Activated CD4-positive, CD25-positive, alpha-beta regulatory T cell treated with anti-CD3 and anti-CD28 coated beads, Interleukin-2, amount 50 U/mL, for 72 hours (primary cell): ENCODE measurements around the gene VIPR1.

Source experiments
- DNase-seq: peaks from one replicate; pipeline ENCODE4 v3.0.0; 2021

The VIPR1 gene, protein sequence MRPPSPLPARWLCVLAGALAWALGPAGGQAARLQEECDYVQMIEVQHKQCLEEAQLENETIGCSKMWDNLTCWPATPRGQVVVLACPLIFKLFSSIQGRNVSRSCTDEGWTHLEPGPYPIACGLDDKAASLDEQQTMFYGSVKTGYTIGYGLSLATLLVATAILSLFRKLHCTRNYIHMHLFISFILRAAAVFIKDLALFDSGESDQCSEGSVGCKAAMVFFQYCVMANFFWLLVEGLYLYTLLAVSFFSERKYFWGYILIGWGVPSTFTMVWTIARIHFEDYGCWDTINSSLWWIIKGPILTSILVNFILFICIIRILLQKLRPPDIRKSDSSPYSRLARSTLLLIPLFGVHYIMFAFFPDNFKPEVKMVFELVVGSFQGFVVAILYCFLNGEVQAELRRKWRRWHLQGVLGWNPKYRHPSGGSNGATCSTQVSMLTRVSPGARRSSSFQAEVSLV

DNA sequence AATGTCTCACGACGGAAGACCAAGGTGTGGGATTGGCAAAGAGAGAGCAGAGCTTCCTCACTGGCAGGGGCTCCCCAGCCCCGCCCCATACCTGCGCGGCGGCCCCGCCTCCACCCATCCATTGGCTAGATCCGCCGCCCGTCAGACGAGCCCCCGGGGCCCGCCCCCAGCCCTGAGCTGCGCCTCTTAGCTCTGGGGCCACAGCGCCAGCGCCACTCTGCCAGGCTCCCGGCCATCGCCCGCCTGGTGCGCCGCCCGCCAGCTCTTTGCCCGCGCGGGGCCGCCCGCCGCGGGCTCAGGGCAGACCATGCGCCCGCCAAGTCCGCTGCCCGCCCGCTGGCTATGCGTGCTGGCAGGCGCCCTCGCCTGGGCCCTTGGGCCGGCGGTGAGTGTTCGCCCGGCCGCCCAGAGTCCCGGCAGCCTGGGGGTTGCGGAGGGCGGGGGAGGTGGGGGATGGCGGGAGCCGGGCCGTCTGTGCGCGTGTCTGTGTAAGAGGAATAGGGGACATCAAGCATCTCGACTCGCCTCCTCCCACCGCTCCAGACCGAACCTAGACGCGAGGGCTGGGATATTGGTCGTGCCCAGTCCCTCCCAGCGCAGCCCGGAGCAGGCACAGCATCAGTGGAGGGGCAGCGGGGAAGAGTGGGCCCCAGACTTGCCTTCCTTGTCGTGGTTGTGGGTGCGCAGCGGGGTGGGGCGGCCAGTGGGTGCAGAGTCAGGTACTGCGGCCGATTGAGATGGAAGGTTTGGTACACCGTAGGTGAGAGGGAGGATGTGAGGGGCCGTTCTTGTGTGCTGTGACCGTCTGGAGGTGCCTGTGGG is at the start of gene VIPR1:
VIPR1 (plus strand) TSS at position 215 of the 822 bp plus-strand sequence; CDS start at position 308, 93 bp downstream.
- DNase-seq: peak; percentile 94

DNA sequence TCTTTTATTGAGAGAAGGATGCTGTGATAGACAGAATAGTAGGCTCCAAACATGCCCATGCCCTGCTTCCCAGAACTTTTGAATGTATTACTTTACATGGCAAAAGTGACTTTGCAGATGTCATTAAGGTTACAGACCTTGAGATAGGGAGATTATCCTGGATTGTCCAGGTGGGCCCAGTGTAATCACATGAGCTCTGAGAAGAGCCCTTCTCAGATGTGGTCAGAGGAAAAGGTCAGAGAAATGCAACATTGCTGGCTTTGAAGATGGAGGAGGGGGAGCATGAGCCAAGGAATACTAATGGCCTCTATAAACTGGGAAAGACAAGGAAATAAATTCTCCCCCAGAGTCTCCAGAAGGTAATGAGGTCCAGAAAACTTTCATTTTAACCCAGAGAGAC is 46.2 kb upstream of the VIPR1 start:
- DNase-seq: no peak

DNA sequence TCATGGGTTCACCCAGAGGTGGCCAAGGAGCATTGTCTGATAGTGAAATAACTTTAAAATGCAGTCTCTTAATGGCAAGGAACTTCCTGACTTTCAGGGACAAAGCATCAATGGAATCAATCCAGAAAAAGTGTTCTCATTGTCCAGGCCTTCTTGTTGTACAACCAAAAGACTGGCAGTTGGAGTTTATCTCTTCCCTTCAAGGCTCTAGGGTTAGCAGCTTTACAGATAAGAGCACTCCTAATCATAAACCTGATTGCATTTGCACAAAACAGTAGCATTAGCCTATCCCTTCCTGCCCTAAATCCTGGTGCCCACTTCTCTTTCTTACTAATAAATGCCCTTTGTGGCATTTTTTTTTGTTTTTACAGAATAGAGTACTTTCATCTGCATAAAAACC is 43.3 kb upstream of the VIPR1 start:
- DNase-seq: no peak

DNA sequence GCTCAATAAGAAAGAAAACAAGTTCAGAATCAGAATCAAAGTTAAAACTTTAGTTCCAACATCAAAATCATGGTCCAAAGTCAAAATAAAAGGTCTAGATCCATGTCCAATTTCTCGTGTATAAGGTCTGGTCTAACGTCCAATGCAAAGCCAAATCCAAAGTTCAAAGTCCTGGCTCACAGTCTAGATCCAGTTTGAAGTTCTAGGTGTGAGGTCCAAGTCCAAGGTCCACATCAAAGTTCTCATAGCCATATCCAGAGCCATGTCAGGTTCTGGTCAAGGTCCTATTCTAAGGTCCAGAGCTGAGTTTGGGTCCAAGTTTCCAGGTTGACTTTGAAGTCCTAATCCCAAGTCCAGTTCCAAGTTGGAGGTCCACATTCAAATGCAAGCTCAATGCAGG is 40.7 kb upstream of the VIPR1 start:
- no peak for DNase-seq

DNA sequence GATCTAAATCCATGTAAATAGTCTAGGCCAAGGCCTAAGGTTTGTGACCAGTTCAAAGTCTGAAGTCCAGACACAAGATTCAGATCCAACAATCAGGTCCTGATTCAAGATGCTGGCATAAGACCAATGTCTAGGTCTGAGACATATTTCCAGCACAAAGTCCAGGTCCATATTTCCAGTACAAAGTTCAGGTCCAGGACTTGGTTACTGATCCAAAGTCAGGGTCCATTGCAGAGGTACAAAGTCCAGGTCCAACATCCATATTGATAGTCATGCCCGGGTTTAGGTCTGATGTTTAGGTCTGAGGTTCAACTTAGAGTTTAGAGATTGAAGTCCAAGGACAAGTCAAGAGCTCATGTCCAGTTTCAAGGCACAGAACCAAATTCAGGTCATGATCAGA is 39.4 kb upstream of the VIPR1 start:
- no peak for DNase-seq

DNA sequence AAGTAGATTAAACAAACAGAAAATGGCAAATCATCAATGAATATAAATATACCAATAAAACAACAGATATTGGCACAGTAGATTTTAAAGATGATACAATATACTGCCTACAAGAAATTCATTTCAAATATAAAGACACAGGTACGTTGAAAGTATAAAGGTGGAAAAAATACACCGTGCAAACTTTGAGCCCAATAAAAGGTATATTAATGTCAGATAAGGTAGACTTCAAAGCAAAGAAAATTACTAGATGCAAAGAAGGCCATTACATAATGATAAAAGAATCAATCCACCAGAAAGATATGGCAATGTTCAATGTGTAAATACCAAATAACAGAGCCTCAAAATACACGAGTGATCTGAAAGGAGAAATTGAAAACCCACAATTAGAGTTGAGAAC is 34.3 kb upstream of the VIPR1 start:
- DNase-seq: no peak

DNA sequence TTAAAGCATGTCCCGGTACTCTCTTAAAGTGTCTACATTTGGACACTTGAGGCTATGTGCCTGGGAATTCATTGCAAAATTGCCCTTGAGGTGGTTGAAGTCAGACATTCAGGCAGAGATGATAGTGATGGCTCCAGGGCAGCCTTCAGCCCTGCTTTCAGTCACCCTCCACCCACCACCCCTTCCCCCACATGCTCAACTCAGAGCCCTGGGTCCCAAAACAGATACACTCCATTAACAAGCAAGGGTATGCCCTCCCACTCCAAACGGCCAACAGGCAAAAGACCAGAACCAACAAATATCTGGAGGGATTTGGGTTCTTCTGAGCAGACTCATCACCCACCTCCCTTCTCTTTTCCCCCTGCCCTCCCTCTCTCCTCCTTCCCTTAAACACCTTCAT is 29.9 kb upstream of the VIPR1 start:
- DNase-seq: no peak

DNA sequence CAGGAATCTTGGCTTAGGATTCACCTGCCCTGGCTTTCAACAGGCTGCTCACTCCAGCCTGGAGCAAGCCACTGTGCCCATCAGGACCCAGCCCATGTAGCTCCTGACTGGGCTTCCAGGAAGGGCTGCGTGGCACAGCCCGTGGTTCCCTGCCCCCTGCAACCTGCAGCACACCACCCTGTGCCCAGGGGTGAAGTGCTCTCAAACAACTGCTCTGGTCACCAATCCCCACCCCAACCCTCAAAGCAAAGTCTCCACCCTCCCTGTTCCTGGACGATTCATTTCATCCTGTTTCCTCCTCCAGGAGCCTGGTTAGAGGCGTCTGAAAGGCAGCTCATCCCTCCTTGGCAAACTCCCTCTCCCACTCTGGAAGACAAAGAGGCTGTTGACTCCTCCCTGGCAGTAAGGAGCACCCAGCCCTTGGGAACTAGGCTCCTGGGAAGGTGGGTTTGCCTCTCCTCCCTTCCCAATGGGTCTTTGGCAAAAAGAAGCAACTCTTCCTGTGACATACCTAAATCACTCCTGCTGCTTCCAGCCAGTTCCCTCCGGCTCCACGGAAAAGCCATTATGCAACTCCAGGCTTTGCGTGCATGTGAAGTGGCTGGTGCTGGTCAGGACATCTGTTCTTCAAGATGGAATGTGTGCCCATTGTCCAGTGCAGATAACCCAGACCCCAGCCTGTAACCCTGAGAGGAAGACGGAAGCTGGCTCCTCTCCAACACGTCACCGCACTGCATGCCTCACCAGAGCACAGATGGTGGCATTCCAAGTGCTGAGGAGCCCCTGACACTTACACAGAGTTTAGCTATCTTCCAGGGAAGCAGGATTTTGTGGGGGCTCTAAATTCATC is 29.1 kb upstream of the VIPR1 start:
- no peak for DNase-seq

DNA sequence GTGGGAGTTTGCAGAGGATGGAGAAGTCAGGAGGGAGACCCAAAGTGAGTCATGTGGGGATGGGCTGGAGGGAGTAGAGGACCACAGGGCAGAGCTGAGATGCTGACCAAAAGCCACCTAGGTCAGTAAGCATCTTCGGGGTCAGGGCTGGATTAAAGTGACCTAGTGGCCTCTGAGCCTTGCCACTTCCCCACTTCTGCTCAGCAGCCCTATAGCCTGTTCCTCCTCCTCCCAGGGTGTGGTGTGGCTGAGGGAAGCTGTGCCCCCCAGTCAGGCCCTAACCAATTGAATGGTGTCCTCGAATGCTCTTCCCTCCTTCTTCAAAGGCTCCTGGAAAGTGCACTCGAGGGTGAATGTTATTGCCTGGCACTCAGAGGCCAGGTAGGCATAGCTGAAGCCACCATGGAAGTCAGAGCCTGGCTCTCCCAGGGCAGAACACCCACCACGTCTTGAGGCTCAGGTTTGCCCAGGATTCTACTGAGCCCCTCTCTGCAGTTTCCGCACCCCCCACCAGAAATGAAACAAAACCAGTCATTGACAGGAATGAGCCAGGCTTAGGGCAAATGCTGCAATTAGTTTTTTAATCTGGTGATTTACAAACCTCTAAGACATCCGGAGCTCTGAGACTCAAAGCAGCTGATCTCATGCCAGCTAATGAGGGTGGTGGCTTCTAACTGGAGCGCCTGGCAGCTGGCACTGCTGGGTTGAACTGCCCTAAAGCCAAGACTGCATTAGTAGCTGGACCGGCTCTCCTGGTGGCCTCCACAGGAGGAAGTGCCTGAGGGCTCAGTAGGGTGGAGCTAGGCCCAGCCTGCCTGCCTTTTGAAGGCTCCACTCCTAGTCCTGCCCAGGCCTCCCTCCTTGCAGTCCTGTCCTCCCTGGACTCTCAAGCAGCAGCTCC is 26.0 kb upstream of the VIPR1 start:
- no peak for DNase-seq

DNA sequence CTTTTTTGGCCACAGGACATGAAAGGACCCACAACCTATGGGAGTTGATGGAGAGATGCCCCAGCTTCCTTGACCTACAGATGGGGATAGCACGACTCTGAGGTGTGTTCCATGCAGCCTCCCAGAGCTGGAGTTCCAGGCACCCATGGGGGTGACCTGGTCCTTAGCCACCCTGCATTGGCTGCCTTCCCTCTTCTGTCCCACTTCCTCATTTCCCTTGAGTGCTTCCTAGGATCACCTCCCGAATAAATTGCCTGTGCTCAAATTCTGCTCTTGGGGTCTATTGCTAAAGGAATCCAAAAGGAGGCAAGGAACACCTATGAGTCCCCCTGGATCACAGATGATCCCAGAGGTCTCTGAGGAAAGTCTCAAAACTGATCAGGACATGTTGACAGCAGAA is 24.7 kb upstream of the VIPR1 start:
- no peak for DNase-seq

DNA sequence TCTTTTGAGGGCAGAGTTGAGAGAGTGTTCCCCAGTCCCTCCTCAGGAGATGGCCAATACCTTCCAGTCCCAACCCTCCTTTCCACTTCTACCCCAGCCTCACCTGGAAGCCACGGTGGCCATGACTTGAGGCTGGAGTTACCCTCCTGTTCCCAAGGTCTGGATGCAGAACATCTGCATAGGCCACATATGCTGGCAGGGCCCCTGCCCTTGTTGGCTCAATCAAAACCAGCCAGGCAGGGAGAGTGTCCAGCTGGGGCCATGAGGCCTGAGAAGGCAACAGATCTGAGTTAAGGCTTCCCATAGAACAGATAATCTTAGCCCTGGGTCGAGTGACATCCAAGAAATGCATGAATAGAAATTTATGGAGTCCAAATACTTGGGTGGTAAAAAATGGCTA is 23.6 kb upstream of the VIPR1 start:
- no peak for DNase-seq

DNA sequence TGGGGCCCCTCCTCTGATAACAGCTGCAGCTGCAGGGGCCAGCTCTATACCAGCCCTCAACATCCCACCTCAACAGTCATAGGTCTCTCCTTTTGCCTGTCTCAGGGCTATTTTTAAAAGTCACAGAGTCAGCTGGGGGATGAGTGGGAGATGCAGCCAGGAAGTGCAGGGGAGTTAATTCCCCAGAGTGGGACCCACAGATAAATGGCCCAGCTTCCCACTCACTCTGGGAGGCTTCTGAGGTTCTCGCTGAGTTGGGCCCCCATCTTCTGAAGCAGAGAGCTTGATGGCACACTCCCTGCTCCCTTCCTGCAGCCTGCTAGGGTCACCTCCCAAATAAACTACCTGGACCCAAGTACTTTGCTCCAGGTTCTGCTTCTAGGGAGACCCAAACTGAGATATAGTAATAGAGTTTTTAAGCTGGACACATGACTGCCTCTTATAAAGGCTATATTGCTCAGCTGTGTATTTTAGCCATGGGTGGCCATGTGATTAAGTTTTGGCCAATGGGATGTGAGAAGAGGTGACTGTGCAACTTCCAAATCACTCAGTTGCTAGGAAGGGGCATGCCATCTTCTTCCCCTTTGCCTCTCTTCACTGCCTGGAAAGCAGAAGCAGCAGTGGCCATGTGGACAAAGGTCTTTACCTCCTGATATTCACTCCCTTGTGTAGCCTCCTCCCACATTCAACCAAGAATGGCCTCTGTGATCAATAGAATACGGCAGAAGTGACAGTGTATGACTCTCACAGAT is 15.5 kb upstream of the VIPR1 start:
- DNase-seq: no peak

DNA sequence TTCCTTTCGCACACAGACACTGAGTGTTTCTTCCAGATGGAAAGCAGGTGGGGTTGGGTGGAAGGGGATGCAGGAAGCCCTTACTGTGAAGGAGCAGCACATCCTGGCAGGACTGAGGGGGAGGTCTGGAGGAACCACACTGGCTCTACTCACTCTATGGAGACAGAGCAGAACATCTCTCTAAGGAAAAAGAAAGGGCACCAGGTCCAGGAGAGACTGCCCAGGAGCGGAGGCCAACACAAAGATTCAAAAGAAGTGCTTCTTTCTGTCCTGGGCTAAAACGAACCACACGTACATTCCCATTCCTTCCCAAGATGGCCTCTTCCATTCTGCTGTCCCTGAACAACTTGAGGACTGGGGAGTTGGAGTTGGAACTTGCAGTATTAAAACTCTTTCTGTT is 13.8 kb upstream of the VIPR1 start:
- DNase-seq: no peak

DNA sequence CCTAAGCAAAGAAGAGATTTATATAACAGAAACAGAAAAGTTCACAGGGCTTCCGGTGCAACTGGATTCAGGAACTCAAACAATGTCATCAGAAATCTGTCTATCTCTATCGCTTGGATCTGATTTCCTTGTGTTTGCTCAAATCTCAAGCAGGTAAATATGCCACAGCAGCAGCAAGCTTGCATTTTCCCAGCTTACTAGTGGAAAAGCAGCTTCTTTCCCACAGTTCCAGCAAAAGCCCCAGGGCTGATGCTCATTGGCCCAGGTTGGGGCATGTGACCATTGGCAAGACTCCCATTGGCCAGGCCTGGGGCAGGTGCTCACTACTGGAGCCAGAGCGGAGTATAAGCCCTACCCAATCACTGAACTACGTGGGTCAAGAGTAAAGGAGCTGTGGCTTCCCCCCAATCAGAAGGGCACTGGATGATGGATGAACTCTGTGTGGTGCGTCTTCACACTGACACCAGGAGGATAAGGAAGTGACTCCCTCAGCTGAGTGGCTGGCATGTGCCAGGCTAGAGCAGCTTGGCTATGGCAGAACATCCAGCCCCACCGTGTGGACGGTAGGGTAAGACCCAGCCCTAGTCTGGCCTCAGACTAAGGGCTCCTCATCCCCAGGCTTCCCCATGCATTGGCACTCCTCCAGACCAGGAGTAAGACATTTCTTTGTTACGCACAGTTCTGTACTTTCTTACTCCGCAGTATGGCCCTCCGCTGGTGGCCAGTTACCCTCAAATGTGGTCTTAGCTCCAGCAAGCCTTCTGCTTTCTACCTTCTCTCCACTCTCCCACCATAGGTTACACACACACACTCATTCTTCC is 13.1 kb upstream of the VIPR1 start:
- no peak for DNase-seq

DNA sequence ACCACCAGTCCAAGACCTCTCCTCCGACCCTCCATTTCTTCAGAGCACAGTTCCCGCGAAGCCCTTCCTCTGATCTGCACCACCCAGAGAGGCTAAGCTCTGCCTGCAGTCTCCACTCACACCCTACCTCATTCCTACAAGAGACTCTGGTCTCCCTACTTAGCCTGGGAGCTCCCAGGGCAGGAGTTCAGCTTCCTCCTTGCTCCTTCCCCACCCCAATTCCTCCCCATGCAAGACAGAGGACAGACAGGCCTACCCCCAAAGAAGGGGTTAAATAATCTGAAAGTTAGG is 12.6 kb upstream of the VIPR1 start:
- no peak for DNase-seq

DNA sequence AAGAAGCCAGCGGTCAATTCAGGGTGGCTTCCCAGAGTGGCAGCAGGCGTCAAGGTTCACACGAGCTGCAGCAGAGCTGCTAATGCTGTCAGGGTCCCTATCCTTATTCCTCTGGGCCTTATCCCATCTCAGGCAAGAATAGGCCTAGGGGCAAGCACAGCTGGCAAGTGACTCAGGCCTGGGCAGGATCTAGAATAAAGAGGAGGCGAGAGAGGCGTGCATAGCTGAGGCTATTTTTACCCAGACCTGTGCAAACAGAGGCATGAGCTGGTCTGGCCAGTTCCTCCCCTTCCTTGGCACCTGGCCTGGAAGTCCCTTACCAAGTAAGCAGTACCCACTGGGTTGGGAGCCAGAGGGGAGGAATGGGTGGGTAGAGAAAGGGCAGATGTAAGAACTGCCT is 12.2 kb upstream of the VIPR1 start:
- DNase-seq: no peak

DNA sequence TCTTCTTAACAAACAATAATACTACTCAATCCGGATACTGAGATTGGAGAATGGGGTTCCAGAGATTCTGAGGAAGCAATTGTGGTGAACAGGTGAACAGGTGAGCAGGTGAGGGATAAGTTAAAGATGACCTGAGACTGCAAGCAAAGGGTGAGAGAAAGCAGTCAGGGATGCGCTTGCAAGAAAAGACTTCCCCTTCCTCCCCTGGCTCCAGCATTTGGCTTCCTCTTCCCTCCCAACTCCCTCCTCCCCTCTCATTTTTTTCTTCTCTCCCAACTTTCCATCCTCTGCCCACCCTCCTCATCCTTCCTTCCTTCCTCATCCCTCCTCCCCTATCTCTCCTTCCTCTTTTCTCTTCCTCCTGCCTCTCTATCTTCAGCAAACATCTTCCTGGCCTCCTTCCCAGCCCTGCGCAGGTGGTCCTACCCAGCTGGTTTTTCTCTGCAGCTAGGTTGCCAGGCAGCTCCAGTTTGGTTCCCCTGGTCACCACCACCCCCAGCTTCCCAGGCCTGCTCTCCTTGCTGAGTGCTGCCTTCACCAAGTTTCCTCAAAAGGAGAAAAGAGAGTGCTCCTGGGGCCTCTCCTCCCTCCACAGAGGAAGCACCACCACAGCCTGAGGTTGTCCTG is 10.4 kb upstream of the VIPR1 start:
- no peak for DNase-seq

DNA sequence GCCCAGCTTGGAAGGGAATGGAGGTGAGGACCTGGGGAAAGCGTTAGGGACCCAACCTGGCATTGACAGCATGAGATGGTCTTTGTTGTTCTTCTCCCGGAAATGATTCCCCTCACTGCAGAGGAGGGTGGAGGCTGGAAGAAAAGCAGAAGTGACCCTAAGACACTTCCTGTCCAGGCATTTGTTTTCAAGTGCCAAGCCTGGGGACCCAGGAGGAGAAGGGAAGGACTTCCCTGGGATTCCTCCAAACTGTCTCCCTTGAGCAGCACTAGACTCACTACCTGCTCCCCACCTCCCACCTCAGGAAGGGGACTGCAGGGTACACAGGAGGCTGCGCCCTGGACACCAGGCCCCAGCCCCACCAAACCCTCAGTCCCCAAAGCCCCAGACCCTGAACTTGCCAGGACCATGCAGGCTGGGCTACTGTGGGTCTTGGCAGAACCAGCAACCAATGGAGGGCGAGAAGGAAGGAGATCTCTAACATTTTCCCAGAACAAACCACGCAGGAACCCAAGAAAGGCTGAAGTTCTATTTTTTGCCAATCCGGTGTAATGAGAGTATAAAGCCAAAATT is 9.8 kb upstream of the VIPR1 start:
- DNase-seq: no peak

DNA sequence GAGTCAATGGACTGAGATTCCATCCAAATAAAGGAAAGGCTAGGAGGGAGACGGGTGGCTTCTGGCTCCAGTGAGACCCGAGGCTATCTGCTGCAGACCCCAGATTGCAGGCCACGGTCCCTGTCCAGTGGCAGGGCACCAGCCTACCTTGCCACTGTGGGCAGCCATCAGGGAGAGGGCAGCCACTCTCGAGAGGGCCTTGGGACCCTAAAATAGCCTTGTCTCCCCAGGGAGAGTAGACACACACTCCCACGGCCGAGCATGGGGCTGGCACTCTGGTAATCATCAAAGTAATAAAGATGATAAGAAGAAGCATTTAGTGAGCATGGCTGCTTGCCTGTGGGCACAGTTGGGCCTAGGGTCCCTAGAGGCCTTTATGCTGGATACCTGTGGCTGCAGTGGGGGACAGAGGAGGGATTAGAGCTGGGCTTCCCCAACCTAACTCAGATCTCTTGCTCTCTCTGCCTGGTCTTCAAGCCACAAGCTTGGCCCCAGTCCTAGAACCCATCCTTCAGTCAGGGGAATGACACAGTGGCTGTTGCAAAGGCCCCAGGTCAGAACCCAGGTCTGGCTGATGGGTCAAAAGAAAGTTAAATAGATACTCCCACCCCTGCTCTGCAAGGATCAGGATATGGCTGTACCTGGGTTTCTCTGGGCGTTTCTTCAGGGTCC is 9.2 kb upstream of the VIPR1 start:
- no peak for DNase-seq
